GM19035 (cell line): ENCODE measurements around the gene NRP1.

Experiments
- ATAC-seq: cut with Tn5 transposase; IDR thresholded peaks from one replicate; pipeline ENCODE4 v1.9.1; 2021; ENCODE audit not compliant: unreplicated experiment

NRP1 gene

GRCh38 chr10:33133557-33133956 lies 200.9 kb downstream of the NRP1 start:
- ATAC-seq, result no peak

- ATAC-seq, result peak; percentile 49
Measured at GRCh38 chr10:33132626-33133025, 201.8 kb downstream of the NRP1 start.

GRCh38 chr10:33129996-33130386 lies 204.5 kb downstream of the NRP1 start:
- no peak for ATAC-seq

- no peak for ATAC-seq
Measured at GRCh38 chr10:33129141-33129995, 205.1 kb downstream of the NRP1 start.

GRCh38 chr10:33127622-33128021 lies 206.8 kb downstream of the NRP1 start:
- no peak for ATAC-seq
